Uterus (tissue), 2 donors: ENCODE measurements around the gene ATG5.

Experiments
- POLR2A ChIP-seq, 2 donors: fragments of 450-650 bp; IDR thresholded peaks; one replicate each; pipeline ENCODE4 v1.6.1; 2016; ENCODE audit warnings: antibody characterized with exemption in 2 of 2, mild to moderate bottlenecking in 1 of 2, moderate library complexity in 1 of 2
- TF ChIP-seq, protein P1 (sequence below), 4 experiments: fragments of 200-600 bp in 2 of 4; fragments of 450-650 bp in 2 of 4; sonication (generic) in 2 of 4; IDR thresholded peaks; one replicate each; pipeline ENCODE4 v1.5.1; 2016 to 2019; ENCODE audit warnings: antibody characterized with exemption in 4 of 4, mild to moderate bottlenecking in 2 of 4, moderate library complexity in 1 of 4

DNA sequence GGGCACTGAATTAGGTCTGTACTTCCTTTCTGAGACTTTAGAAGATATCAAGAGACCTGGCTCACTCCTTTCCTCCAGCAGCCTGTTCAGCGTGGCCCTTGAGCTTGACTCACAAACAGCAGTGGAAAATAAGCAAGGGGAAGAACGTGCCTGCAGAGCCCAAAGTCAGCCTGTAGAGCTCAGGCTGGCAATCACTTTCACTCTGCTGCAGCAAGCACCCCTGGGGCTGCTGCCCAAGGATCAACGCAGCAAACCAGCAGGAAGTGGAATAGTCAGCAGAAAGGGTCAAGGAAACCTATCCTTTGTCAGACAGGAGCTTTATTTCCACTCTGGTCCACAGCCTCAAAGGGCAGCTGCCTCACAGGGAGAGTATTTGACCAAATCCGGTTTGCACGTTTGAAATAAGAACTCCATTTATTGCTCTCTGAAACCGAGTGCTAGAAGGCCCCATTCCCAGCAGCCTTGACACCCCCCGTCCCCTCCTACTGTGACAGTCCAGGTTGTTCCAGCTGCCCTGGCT, 162.1 kb downstream of the ATG5 start:
- TF ChIP-seq, protein P1, sequence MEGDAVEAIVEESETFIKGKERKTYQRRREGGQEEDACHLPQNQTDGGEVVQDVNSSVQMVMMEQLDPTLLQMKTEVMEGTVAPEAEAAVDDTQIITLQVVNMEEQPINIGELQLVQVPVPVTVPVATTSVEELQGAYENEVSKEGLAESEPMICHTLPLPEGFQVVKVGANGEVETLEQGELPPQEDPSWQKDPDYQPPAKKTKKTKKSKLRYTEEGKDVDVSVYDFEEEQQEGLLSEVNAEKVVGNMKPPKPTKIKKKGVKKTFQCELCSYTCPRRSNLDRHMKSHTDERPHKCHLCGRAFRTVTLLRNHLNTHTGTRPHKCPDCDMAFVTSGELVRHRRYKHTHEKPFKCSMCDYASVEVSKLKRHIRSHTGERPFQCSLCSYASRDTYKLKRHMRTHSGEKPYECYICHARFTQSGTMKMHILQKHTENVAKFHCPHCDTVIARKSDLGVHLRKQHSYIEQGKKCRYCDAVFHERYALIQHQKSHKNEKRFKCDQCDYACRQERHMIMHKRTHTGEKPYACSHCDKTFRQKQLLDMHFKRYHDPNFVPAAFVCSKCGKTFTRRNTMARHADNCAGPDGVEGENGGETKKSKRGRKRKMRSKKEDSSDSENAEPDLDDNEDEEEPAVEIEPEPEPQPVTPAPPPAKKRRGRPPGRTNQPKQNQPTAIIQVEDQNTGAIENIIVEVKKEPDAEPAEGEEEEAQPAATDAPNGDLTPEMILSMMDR (IDR thresholded peaks at IDR 0.05), result no peak
- no peak for TF ChIP-seq POLR2A (IDR thresholded peaks at IDR 0.05)
